Cardiac fibroblast (primary cell): ENCODE measurements around the gene MEX3A.
"Not testable (repeated sequence)": the region's sequence is repeated elsewhere in the genome, so short reads cannot be mapped to it uniquely, and the experiment has no call there.

ENCODE experiments used
- DNase-seq, 2 donors: peaks; one replicate each; pipeline versions ENCODE4 v3.0.0 to v3.0.0-alpha.2; 2010; ENCODE audit warnings: low read depth in 2 of 2
- H3K4me3 ChIP-seq, 2 donors: replicated peaks in 1 of 2; 1 replicate in 1 of 2; 2 replicates in 1 of 2; pipeline ENCODE4 v1.5.1; 2011; ENCODE audit warnings: low read depth in 2 of 2, low read length in 2 of 2, mild to moderate bottlenecking in 2 of 2, moderate library complexity in 1 of 2
- TF ChIP-seq, protein P1 (sequence below): IDR thresholded peaks from one replicate; pipeline ENCODE4 v1.5.1; 2011; ENCODE audit warnings: low read depth, mild to moderate bottlenecking, low read length, inconsistent platforms

Gene MEX3A

DNA sequence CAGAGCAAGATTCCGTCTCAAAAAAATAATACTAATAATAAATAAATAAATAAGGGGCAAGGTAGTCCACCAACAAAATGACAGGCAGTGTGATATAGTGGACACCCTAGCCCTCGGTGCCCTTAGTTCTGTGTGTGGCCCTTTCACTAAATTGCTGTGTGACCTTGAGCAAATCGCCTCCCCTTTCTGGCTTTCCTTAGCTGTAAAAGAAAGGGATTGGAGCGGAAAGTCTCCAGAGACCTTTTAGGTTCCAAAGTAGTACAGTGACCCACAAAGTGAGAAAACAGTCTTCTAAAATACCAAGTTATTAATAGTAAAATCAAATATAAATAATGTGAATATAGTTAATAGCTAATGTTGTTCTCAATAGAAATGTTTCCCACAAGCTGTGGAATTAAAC lies 39.8 kb upstream of the MEX3A start:
- TF ChIP-seq, protein P1, sequence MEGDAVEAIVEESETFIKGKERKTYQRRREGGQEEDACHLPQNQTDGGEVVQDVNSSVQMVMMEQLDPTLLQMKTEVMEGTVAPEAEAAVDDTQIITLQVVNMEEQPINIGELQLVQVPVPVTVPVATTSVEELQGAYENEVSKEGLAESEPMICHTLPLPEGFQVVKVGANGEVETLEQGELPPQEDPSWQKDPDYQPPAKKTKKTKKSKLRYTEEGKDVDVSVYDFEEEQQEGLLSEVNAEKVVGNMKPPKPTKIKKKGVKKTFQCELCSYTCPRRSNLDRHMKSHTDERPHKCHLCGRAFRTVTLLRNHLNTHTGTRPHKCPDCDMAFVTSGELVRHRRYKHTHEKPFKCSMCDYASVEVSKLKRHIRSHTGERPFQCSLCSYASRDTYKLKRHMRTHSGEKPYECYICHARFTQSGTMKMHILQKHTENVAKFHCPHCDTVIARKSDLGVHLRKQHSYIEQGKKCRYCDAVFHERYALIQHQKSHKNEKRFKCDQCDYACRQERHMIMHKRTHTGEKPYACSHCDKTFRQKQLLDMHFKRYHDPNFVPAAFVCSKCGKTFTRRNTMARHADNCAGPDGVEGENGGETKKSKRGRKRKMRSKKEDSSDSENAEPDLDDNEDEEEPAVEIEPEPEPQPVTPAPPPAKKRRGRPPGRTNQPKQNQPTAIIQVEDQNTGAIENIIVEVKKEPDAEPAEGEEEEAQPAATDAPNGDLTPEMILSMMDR, result no peak
- DNase-seq, result no peak
- peak overlapping the region in 1 of 2 donors; percentile 45 for H3K4me3 ChIP-seq

DNA sequence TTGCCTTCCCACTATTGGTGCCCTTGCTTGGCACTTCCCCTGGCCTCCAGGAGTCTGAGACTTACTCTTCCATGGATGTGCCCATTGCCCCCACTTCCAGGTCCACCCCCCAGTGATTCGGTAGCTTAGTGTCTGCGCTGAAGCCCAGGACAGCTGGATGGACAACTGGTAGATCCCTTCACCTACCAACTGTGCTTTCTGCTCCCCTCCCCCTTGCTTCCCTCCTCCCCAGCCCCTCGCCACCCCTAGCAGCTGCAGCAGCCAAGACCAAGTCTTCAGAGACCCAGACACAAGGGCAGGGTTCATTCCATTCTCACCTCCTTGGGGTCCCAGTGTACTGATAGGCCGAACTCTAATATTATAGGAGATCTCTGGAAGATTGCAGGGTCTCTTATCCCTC lies 39.2 kb upstream of the MEX3A start:
- peak overlapping the region; percentile 11 to 19 for H3K4me3 ChIP-seq
- no peak for DNase-seq
- TF ChIP-seq, protein P1, result no peak

DNA sequence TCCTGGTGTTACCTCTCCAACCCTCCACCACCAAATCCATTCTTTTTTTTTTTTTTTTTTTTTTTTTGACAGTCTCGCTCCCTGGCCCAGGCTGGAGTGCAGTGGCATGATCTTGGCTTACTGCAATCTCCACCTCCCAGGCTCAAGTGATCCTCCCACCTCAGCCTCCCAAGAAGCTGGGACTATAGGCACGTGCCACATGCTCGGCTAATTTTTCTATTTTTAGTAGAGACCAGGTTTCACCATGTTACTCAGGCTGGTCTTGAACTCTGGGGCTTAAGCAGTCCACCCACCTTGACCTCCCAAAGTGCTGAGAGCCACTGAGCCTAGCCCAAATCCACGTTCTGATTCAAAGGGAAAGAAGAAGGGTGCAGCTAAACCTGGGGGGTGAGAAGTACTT lies 38.7 kb upstream of the MEX3A start:
- DNase-seq, result not testable (repeated sequence)
- H3K4me3 ChIP-seq, result peak overlapping the region in 1 of 2 donors; percentile 11

DNA sequence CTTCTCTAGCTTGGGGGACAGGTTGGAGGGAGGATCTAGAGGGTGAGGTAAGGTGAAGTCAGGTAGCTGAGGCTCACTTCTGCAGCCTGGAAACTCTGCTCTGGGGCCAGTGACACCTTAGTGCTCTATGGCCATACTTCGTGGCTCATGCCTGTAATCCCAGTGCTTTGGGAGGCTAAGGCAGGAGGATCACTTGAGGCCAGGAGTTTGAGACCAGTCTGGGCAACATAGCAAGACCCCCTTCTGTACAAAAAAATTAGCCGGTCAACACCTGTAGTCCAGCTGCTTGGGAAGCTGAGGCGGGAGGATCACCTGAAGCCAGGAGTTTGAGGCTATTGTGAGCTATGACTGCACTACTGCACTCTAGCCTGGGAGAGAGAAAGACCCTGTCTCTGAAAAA lies 38.1 kb upstream of the MEX3A start:
- TF ChIP-seq, protein P1, result no peak
- H3K4me3 ChIP-seq, result no peak overlapping the region
- no peak for DNase-seq

DNA sequence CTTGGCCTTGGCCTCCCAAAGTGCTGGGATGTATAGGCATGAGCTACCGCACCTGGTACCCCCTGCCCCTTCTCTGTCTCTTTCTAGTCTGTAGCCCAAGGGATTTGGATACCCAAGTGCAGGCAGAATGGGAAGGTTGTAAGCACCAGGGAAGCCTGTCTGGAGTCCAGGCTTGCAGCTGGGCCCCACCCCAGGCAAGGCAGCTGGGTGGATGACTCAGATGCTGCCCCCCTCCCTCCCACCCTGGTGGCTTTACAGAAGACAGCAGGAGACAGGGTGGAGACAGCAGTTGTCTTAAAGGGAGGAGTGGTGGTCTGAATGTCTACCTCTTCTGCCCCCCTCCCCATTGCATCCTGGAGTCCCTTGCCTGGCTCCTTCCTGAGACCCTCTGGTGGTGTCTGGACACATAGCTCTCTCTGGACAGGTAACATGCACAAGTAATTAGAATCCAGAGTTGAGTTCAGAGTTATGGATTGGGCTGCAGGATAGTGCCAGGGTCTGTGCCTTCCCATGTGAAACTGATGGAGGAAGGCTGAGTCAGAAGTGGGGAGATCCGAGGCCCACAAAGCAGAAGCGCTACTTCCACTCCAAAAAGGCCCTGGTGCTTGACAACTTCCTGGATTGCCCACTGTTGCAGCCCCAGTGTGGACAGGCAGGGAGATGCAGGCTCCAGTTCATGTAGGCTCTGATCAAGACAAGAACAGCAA lies 37.4 kb upstream of the MEX3A start:
- H3K4me3 ChIP-seq, result peak overlapping the region in 1 of 2 donors; percentile 21
- TF ChIP-seq, protein P1, result no peak
- DNase-seq, result peak; percentile 61 to 74

DNA sequence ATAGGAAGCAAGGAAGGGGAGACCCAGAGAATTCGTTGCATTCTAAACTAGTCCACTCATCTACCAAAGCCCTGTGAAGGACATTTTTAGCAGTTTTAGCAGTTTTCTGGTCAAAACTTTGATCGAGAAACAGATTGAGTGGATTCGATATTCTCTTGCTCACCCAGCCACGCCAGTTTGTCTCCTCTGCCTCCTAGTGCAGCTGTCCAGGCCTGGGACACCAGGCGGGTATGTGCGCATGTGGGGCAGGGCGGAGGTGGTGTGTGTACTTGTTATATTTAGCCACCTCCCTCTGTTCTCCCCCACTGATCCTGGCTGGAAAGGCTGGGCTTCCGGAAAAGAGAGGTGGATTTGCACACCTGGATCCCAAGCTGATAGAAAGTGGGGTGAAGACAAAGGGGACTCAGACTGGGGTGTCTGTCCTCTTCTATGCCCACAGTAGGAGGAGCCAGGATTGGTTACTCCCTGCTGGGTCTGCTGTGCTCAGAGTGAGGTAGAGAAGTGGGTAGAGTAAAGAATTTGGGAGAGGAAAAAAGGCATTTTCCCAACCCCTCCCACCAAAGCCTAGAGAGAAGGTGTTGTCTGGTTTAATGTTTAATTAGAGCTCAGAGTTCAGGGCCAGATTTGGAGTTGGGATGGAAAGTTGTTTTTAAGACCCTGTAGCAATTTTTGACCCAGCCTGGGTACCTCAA lies 36.1 kb upstream of the MEX3A start:
- peak overlapping the region; percentile 74 to 100 for H3K4me3 ChIP-seq
- peak in 1 of 2 donors; percentile 36 for DNase-seq
- TF ChIP-seq, protein P1, result no peak

DNA sequence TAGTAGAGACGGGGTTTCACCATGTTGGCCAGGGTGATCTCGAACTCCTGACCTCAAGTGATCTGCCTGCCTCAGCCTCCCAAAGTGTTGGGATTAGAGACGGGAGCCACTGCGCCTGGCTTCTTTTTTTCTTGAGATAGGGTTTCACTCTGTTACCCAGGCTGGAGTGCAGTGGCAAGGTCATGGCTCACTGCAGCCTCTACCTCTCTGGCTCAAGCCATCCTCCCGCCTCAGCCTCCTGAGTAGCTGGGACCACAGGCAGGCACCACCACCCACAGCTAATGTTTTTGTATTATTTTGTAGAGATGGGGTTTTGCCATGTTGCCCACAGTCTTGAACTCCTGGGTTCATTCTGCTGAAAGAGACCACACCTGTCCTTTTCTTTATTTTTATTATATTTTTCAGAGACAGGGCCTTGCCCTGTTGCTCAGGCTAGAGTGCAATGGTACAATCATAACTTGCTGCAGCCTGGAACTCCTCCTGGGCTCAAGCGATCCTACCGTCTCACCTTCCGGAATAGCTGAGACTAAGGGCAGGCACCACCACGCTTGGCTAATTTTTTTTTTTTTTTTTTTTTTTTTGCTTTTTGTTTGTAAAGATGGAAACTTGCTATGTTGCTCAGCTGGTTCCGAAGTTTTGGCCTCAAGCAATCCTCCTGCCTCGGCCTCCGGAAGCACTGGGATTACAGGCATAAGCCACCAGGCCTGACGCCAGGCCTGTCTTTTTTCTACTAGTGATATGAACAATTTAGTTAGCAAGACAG lies 35.3 kb upstream of the MEX3A start:
- TF ChIP-seq, protein P1, result no peak
- no peak for DNase-seq
- H3K4me3 ChIP-seq, result peak overlapping the region; percentile 74 to 100

DNA sequence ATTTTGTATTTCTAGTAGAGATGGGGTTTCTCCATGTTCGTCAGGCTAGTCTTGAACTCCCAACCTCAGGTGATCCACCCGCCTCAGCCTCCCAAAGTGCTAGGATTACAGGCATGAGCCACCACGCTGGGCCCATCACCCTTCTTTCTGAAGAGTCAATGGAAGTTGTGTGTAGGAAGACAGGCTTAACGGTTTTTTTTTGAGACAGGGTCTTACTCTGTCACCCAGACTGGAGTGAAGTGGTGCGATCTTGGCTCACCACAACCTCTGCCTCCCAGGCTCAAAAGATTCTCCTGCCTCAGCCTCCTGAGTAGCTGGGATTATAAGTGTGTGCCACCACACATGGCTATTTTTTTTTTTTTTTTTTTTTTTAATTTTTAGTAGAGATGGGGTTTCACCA lies 34.5 kb upstream of the MEX3A start:
- H3K4me3 ChIP-seq, result peak overlapping the region; percentile 74 to 100
- not testable (repeated sequence) for DNase-seq
